GM23338 (cell line): Measurements from ENCODE around the gene TSHZ3. TPM values are rescaled to one million over a fixed set of nuclear protein-coding genes. Genes with fewer than 3 reads are reported as not detected.

Source experiments
- ATAC-seq: fragments of 200-7000 bp; cut with Tn5 transposase; 3 replicates; pipeline ENCODE4 v1.9.1; 2020
- DNase-seq: peaks from one replicate; pipeline ENCODE4 v3.0.0-alpha.2; 2015; ENCODE audit warnings: low spot score
- H2AFZ ChIP-seq: fragments of 200-600 bp; sonication (generic); 2 replicates; pipeline ENCODE4 v1.8.0; 2016; ENCODE audit warnings: antibody characterized with exemption, mild to moderate bottlenecking, moderate library complexity
- H3F3A ChIP-seq: fragments of 200-600 bp; sonication (generic); replicated peaks from 2 replicates; pipeline ENCODE4 v1.8.0; 2017; ENCODE audit warnings: antibody characterized with exemption, mixed run types, low read depth
- H3K27ac ChIP-seq: fragments of 200-600 bp; sonication (generic); 2 replicates; pipeline ENCODE4 v1.6.1; 2016; ENCODE audit warnings: low read depth
- H3K27me3 ChIP-seq: fragments of 200-600 bp; sonication (generic); 2 replicates; pipeline ENCODE4 v1.8.0; 2016; ENCODE audit warnings: mild to moderate bottlenecking, mixed run types, moderate library complexity; ENCODE audit not compliant: insufficient read depth
- H3K36me3 ChIP-seq: fragments of 200-600 bp; sonication (generic); 2 replicates; pipeline ENCODE4 v1.8.0; 2016; ENCODE audit warnings: mild to moderate bottlenecking; ENCODE audit not compliant: insufficient read depth
- H3K4me1 ChIP-seq: fragments of 200-600 bp; sonication (generic); 2 replicates; pipeline ENCODE4 v1.8.0; 2016; ENCODE audit warnings: mild to moderate bottlenecking, moderate library complexity; ENCODE audit not compliant: insufficient read depth
- H3K4me2 ChIP-seq: fragments of 200-600 bp; sonication (generic); 2 replicates; pipeline ENCODE4 v1.7.1; 2017; ENCODE audit warnings: mixed run types
- H3K4me3 ChIP-seq: fragments of 200-600 bp; sonication (generic); 2 replicates; pipeline ENCODE4 v1.6.1; 2016; ENCODE audit warnings: mixed run types
- H3K79me2 ChIP-seq: fragments of 200-600 bp; sonication (generic); replicated peaks from 2 replicates; pipeline ENCODE4 v1.8.0; 2017; ENCODE audit warnings: mild to moderate bottlenecking; ENCODE audit not compliant: insufficient read depth
- H3K9me2 ChIP-seq: fragments of 200-600 bp; sonication (generic); 2 replicates; pipeline ENCODE4 v1.8.0; 2017; ENCODE audit not compliant: insufficient read depth
- H4K20me1 ChIP-seq: fragments of 200-600 bp; sonication (generic); replicated peaks from 2 replicates; pipeline ENCODE4 v1.8.0; 2017; ENCODE audit warnings: mild to moderate bottlenecking; ENCODE audit not compliant: insufficient read depth
- H3K27ac Mint-ChIP-seq: 2 replicates; pipeline ENCODE4 v1.8.0; 2020; ENCODE audit warnings: inconsistent platforms, mild to moderate bottlenecking, moderate library complexity, mixed read lengths
- H3K27me3 Mint-ChIP-seq: 3 replicates; pipeline ENCODE4 v1.8.0; 2022; ENCODE audit warnings: low read depth, mild to moderate bottlenecking, moderate library complexity, mixed read lengths, inconsistent platforms; ENCODE audit not compliant: insufficient read depth, poor library complexity
- H3K36me3 Mint-ChIP-seq: 3 replicates; pipeline ENCODE4 v1.8.0; 2021; ENCODE audit warnings: low read depth, mild to moderate bottlenecking, inconsistent platforms, moderate library complexity, mixed read lengths
- H3K4me1 Mint-ChIP-seq: 3 replicates; pipeline ENCODE4 v1.8.0; 2020; ENCODE audit warnings: mild to moderate bottlenecking, inconsistent platforms, mixed read lengths
- H3K4me3 Mint-ChIP-seq: 3 replicates; pipeline ENCODE4 v1.8.0; 2021; ENCODE audit warnings: moderate library complexity, mild to moderate bottlenecking, inconsistent platforms, mixed read lengths
- H3K9me3 Mint-ChIP-seq: 3 replicates; pipeline ENCODE4 v1.8.0; 2020; ENCODE audit warnings: moderate library complexity, mild to moderate bottlenecking, inconsistent platforms, mixed read lengths
- CREB1 ChIP-seq: fragments of 250-450 bp; sonication (Bioruptor Pico); IDR thresholded peaks from 2 replicates; pipeline ENCODE4 v1.5.0; 2020; ENCODE audit warnings: low read depth, mild to moderate bottlenecking, moderate library complexity
- CTCF ChIP-seq, 2 experiments: fragments of 200-600 bp in 1 of 2; sonication (generic) in 1 of 2; conservative IDR thresholded peaks; 2 replicates each; pipeline versions ENCODE4 v1.5.1 to v1.6.1; 2016 to 2017; ENCODE audit warnings: antibody characterized with exemption in 2 of 2, low read depth in 2 of 2, mild to moderate bottlenecking in 2 of 2, moderate library complexity in 1 of 2
- ETS1 ChIP-seq: IDR thresholded peaks from 2 replicates; pipeline ENCODE4 v1.6.1; 2016; ENCODE audit warnings: antibody characterized with exemption
- EZH2 ChIP-seq: fragments of 200-600 bp; sonication (generic); IDR thresholded peaks from one replicate; pipeline ENCODE4 v1.8.0; 2017; ENCODE audit warnings: antibody characterized with exemption, mild to moderate bottlenecking, low read depth; ENCODE audit not compliant: unreplicated experiment
- EZH2phosphoT487 ChIP-seq: fragments of 200-600 bp; sonication (generic); IDR thresholded peaks from one replicate; pipeline ENCODE4 v1.8.1; 2018; ENCODE audit warnings: antibody characterized with exemption; ENCODE audit not compliant: unreplicated experiment
- JUNB ChIP-seq: IDR thresholded peaks from one replicate; pipeline ENCODE4 v1.6.1; 2016; ENCODE audit warnings: antibody characterized with exemption; ENCODE audit not compliant: unreplicated experiment
- NANOG ChIP-seq: IDR thresholded peaks from 2 replicates; pipeline ENCODE4 v1.6.1; 2016; ENCODE audit warnings: antibody characterized with exemption, borderline replicate concordance
- POLR2AphosphoS5 ChIP-seq: IDR thresholded peaks from 2 replicates; pipeline ENCODE4 v1.6.1; 2016; ENCODE audit warnings: antibody characterized with exemption, low read depth
- REST ChIP-seq: IDR thresholded peaks from one replicate; pipeline ENCODE4 v1.6.1; 2018; ENCODE audit warnings: antibody characterized with exemption; ENCODE audit not compliant: unreplicated experiment
- STAT1 ChIP-seq: IDR thresholded peaks from one replicate; pipeline ENCODE4 v1.6.1; 2016; ENCODE audit warnings: antibody characterized with exemption; ENCODE audit not compliant: unreplicated experiment
- ZNF114 ChIP-seq: fragments of 250-450 bp; sonication (Bioruptor Pico); IDR thresholded peaks from 2 replicates; pipeline ENCODE4 v1.5.0; 2020; ENCODE audit warnings: mild to moderate bottlenecking, moderate library complexity
- ZNF331 ChIP-seq: fragments of 250-450 bp; sonication (Bioruptor Pico); IDR thresholded peaks from 2 replicates; pipeline ENCODE4 v1.5.0; 2020; ENCODE audit warnings: low read depth, mild to moderate bottlenecking, moderate library complexity
- ZNF462 ChIP-seq: fragments of 250-450 bp; sonication (Bioruptor Pico); IDR thresholded peaks from 2 replicates; pipeline ENCODE4 v1.5.0; 2020; ENCODE audit warnings: mild to moderate bottlenecking, moderate library complexity
- polyA plus RNA-seq: library from polyadenylated mRNA; unstranded; fragments of >200 nt; fragmentation: Nextera tagmentation; extraction: Ambion mirVana; gene quantifications from 2 replicates; pipeline ENCODE4 v1.2.1, GENCODE V29; 2016
- total RNA-seq: library from RNA; depleted of rRNA; stranded (reverse); fragments of >200 nt; shearing (Covaris generic); gene quantifications from 2 replicates; pipeline ENCODE4 v1.2.3, GENCODE V29; 2014

Gene TSHZ3
- total and polyA plus RNA-seq, 2 experiments from 2014 or later: 3.8 to 8.9 TPM

GRCh38 chr19:31300422-31300821 is 48.8 kb downstream of the TSHZ3 start:
- no peaks in the 10 kb centered on the region for H3K27me3 Mint-ChIP-seq
- no peaks in the 10 kb centered on the region; the same call in 2 of the 3 replicates for H3K36me3 Mint-ChIP-seq
- no peak for TF ChIP-seq NANOG
- TF ChIP-seq POLR2AphosphoS5: no peak
- no peak for TF ChIP-seq JUNB
- TF ChIP-seq ZNF331: no peak
- no peak for TF ChIP-seq CREB1
- no peak for TF ChIP-seq ZNF114 (CRISPR knock-in tag)
- TF ChIP-seq EZH2phosphoT487: no peak
- no peak for TF ChIP-seq REST
- TF ChIP-seq CTCF (conservative IDR thresholded peaks at IDR 0.05; ENCODE audit: low read depth in 2 of 2): no peak
- TF ChIP-seq ZNF462 (CRISPR knock-in tag): no peak
- no peak for TF ChIP-seq STAT1
- TF ChIP-seq EZH2: no peak
- no peak for TF ChIP-seq ETS1
- Histone ChIP-seq H3K27ac (no peak overlapping the region), H3F3A (no peaks in the 10 kb centered on the region), H4K20me1 (peaks cover 6% of the 10 kb centered on the region; the same call in 1 of the 2 replicates), H3K27me3 (no peaks in the 10 kb centered on the region), H3K9me2 (no peaks in the 10 kb centered on the region), H3K36me3 (no peaks in the 10 kb centered on the region), H3K4me3 (no peak overlapping the region), H2AFZ (no peak overlapping the region), H3K79me2 (peaks cover 7% of the 10 kb centered on the region; the same call in 1 of the 2 replicates), H3K4me1 (peaks cover 4% of the 10 kb centered on the region; the same call in 1 of the 2 replicates), H3K4me2 (no peak overlapping the region)
- H3K4me1 Mint-ChIP-seq: peaks cover 4% of the 10 kb centered on the region
- H3K27ac Mint-ChIP-seq: no peak overlapping the region
- ATAC-seq (no peak), DNase-seq (no peak)
- H3K4me3 Mint-ChIP-seq: no peak overlapping the region
- H3K9me3 Mint-ChIP-seq: no peaks in the 10 kb centered on the region
